Measurements from ENCODE around the gene CD248.
A peak's percentile ranks its signal among the peaks of the same experiment; 100 is the strongest.
"Not testable (repeated sequence)": the region's sequence is repeated elsewhere in the genome, so short reads cannot be mapped to it uniquely, and the experiment has no call there.

CD248 gene

DNA sequence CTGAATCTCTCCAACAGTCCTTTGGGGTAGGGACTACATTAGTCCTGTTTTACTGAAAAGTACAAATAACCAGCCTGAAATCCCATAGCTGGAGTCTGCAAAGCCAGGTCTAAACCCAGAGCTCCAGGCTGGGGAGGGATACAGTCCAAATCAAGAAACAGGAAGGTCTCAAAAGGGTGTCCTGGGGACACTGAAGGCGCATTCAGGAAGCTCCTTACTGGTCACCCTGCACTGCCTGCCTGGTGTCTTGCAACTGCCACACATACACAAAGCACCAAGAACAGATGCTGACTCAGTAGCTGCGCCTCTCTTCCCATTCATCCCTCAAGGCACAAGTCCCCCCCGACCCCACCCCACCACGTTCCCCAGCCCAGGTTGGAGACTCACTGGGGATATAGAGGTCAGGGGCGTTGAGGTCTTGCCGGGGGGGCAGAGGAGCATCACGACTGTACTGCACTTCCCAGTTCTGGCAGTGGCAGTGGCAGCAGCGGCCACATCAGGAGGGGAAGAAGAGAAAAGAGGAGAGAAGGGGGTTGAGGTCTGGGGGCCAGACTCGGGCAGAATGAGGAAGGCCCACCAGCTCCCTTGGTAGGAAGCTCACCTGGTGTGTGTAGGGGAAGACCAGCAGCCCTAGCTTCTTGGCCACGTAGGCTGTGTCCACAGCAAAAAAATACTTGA, 29.5 kb downstream of the CD248 start:
- DNase-seq = no peak

- no peak for DNase-seq
Observed at GRCh38 chr11:66286699-66287098, 30.1 kb downstream of the CD248 start.

DNA sequence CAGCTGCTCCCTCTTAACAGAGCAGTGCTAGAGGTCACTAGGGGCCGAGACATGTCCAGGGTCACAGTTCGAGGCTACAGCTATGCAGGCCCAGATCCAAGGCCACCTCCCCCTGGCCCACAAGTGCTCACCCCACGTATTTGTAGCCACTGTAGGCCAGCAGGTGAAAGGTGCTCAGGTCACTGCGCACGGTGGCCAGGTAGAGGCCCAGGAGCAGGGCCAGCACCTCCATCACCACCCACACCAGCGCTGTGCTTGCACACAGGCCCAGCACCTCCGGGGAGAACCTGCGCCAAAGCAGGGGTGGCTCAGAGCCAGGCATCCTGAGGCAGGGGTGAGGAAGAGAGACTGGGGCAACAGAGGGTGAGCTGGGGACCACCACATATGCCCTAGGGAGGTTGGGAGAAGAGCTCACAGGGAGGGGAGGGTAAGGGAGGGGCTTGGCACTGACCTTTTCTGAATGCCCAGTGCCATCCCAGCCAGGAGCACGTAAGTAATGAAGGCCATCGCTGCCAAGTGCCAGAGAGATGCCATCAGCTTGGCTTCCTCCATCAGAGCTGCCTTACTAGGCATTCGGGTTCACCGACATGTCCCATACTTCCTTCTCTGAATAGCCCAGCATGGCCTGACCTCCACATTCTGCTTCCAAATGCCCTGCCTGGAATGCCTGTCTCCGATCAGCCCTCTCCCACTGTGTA, 31.4 kb downstream of the CD248 start:
- DNase-seq = no peak

DNA sequence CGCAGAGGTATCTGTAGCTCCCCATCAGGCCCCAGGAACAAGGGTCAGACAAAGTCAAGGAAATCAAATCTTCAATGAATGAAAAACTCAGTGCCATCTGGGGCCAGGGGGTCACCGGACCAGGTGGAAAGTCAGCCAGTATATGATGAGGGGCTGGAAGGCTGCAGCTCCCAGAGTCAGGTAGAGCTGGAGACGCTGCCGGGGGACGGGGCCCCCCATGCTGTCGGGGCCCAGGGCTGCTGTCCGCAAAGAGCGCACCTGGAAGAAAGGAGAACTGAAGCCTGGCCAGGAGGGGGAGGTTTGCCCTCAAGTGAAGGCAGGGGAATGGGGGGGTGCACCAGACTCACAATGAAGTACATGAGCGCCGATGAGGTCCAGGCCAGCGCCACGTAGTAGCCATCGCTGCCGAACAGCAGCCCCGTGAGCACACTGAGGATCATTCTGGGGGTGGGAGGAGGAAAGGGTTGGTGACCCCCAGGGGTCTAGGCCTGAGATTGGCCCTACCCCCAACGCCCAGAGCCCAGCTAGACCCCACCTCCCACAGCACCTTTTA, 32.2 kb downstream of the CD248 start:
- no peak for DNase-seq

DNA sequence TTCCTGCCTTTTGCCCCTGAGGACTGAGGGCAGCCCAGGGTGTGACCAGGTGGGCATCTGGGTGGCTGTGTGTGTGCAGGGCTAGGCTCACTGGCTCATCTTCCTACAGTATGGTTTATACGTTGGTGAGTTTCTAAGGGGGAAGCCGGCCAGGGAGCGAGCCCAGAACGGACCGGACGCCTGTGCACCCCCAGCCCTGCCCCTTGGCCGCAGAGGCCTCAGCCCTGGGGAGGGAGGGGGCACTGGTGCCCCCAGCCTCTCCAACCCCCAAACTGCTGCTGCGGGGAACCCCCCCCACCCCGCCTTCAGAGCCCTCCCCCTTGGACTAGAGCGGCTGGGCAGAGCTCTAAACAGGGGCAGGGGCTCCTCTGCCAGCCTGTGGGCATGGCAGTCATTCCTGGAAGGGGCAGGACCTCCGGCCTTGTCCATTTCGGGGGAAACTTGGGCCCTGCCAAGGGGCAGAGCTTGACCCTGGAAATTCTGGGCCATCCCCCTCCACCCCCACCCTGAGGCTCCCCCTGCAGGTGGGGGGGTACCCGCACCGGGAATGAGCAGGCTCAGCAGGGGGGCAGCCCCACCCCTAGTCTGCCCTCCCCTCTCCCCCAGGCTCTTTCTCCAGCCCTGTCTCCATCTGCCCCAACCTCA, 33.3 kb downstream of the CD248 start:
- no peak for DNase-seq

GRCh38 chr11:66282468-66283455, 34.1 kb downstream of the CD248 start:
- DNase-seq = peak; percentile 96 to 99

DNA sequence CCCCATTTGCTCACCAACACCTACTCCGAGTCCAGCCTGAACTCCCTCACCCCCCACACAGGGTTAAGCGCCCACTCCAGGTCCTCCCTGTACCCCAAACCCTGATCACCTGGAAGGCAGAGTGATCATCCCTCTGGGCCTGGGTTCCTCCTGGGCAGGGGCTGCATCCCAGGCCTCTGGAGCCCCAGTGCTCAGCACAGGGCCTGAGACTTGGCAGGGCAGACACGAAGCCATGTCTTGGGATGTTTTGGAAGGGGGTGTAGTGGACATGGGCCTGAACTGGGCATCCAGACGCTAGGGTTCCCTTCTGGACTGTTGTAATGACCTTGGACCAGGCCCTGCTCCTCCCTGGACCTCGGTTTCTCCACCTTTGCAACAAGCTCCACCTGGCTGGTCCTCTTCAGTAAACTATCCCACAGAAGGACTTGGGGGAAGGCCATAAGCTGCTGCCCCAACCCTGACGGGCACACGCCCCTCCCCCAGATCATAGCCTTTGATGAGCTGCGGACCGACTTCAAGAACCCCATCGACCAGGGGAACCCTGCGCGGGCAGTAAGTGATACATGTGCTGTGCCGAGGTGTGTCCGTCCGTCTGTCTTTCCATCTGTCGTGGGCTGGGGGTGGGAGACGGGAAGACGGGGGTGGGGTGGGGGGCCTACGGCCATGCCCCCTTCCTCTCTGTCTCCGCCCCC, 34.9 kb downstream of the CD248 start:
- no peak for DNase-seq

DNA sequence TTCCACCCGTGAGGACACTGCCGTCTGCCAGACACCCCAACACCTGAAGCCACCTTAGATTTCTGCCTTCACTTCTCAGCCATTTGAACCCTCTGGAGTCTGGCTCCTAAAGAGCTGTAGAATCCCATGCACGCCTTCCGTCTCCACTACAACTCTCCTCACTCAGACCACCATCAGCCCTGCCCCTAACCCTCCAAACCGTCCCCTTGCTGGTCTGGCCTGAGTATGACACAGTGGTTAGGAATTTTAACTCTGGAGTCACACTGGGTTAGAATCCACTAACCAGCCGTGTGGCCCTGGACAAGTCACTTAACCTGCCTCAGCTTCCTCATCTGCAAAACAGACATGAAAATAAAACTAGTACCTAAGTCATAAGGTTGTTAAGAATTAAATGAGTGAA, 35.8 kb downstream of the CD248 start:
- DNase-seq = no peak

GRCh38 chr11:66280428-66280827, 36.4 kb downstream of the CD248 start:
- no peak for DNase-seq

- DNase-seq = no peak
Observed at GRCh38 chr11:66279092-66279734, 37.6 kb downstream of the CD248 start.

DNA sequence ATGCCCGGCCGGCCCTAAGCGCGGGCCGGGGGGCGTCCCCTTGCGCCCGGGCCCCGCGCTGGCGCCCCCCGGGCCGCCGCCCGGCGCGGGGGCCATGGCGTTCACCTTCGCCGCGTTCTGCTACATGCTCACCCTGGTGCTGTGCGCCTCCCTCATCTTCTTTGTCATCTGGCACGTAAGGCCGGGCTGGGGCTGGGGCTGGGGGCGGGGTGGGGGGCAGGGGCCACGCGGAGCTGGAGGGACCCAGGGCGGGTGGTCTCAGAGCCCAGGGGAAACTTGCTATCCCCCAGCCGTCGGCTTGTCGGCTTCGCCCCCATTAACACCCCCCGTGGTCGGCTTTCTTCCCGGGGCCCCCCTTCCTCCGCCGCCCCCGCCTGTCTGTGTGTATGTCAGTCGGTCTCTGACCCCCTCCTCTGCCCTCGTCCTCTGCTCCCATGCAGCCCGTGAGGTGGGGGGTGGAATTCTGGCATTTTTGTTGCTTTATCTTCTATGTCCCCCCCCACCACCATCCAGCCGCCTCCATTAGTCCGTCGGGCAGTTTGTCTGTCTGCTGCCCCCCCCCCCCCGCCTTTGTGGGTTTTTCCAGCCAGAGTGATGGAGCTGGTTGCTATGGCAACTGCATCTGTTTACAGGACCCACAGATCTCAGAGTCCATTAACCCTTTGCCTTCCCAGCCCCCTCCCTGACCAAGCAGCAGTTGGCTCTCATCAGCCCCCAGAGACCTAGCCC, 38.3 kb downstream of the CD248 start:
- no peak for DNase-seq

DNA sequence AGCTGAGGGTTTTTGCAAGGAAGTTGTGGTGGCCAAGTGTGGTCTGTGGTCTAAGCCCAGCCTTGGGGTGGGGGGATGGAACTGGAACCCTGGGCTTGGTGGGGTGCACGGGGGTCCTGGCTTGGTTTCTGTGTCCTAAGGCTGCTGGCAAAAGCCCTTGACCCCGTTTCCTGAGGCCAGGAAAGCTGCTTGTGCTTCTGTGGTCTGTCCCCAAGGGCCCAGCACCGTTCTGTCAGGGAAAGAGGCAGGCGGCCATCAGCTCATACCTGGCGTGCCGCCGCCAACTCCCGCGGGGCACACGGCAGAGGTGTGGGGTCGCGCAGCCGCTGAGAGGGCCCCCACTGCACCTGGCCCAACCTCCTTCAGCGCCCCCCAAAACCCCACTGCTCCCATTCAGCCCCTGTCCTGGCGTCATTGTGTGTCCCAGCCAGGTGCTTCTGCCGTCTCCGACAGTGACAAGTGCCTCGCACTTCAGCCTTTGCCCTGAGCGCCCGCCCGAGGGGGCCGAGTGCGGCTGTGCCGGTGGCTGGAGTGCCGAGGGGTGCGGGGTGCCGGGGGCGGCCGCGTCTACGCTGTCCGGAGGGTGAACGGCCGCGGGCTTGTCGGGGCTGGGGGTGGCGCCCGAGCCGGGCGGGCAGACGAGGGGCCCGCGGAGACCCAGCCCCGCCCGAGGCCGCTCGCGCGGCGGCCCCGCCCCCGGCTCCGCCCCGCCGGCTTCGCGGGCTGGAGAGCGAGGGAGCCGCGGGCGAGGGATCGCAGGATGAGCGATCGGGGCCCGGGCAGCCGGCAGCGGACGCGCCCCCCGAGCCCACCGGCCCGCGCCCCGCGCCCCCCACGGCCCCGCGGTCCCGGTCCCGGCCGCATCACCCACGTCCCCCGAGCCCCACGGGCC, 39.1 kb downstream of the CD248 start, which contains the start of gene CNIH2:
TSS of gene CNIH2 (plus strand) at position 705 of the 892 bp plus-strand sequence. CDS start 282 bp downstream, outside the sequence.
- peak; percentile 31 to 67 for DNase-seq

- not testable (repeated sequence) for DNase-seq
Observed at GRCh38 chr11:66277064-66277463, 39.8 kb downstream of the CD248 start.

- not testable (repeated sequence) for DNase-seq
Observed at GRCh38 chr11:66276619-66277018, 40.2 kb downstream of the CD248 start.

GRCh38 chr11:66275984-66276612, 40.7 kb downstream of the CD248 start:
- no peak for DNase-seq

GRCh38 chr11:66275396-66275795, 41.4 kb downstream of the CD248 start:
- no peak for DNase-seq

DNA sequence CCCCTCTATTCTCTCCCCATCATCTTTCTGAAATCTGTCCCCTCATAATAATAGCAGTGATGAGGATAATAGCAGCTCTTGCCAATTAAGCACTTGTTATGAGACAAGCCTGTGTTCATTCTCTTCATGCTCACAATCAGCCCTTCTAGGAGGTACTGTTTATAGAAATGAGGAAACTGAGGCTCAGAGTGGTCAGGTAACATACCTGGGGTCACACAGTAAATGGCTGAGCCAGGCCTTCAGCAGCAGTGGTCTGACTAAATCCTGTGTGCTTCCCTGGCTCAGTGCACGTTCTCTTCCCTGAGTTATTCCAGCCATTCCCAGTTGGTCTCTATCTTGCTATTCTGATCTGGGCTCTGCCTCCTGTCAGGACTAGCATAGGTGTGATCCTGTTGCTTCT, 42.6 kb downstream of the CD248 start:
- DNase-seq = no peak

GRCh38 chr11:66272596-66272995, 44.2 kb downstream of the CD248 start:
- no peak for DNase-seq

DNA sequence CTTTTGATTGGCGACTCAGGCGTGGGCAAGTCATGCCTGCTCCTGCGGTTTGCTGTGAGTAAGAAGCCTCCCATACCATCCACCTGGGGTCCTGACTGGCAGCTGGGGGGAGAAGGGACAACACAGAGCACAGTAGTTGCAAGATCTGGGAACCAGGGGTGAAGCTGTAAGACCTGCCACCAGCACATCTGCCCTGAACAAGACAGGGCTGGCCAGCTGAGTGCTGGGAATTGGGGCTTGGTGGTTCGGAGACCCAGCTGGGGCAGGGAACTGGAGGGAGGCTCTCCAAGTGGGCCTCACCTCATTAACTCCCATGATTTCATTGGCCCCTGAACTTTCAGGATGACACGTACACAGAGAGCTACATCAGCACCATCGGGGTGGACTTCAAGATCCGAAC, 45.0 kb downstream of the CD248 start:
- DNase-seq = no peak

All from NCI-H1930 (cell line).